HepG2 (cell line): ENCODE results near the gene MCMBP. TPM values are rescaled to one million over a fixed set of nuclear protein-coding genes. Genes with fewer than 3 reads are reported as not detected.

Experiments used
- ATAC-seq: fragments of 200-7000 bp; cut with Tn5 transposase; 3 replicates; pipeline ENCODE4 v1.9.1; 2020; ENCODE audit warnings: mild to moderate bottlenecking, moderate library complexity
- BruUV-seq: library from RNA; stranded (reverse); fragments of 400-500 nt; replicated peaks from 2 replicates; lab custom pipeline; 2021; lab: Mats Ljungman, UMichigan
- CTCF ChIA-PET: fragments of 300-600 bp; formaldehyde crosslinking; extraction: SDS; loops from one replicate; lab custom pipeline; 2021; ENCODE audit warnings: low total read pairs, inconsistent platforms, low intra/inter-chr PET ratio; lab: Yijun Ruan, JAX
- POLR2A ChIA-PET: fragments of 350-600 bp; sonication (Branson Sonifier 250); formaldehyde crosslinking; loops from one replicate; lab custom pipeline; 2020; ENCODE audit warnings: antibody characterized with exemption, inconsistent platforms; lab: Yijun Ruan, JAX
- DNase-seq: peaks from one replicate; pipeline ENCODE4 v3.0.0-alpha.2; 2015; ENCODE audit warnings: low spot score
- FAIRE-seq: peaks from 3 replicates; lab custom pipeline; 2011; peaks lifted over from hg19 to GRCh38; lab: Jason Lieb, UNC
- H2AFZ ChIP-seq: one replicate; pipeline ENCODE4 v1.6.1; 2011; ENCODE audit warnings: low read length, inconsistent platforms
- H3K27ac ChIP-seq: fragments of 300-600 bp; 3 replicates; pipeline ENCODE4 v1.8.0; 2011; ENCODE audit warnings: mixed run types, mild to moderate bottlenecking, mixed read lengths, low read length, inconsistent platforms; ENCODE audit not compliant: insufficient read depth; ENCODE audit errors: extremely low read length
- H3K27me3 ChIP-seq, 2 experiments: fragments of 200-600 bp in 1 of 2; 2 replicates in 1 of 2; 3 replicates in 1 of 2; pipeline versions ENCODE4 v1.6.0 to v1.8.0; 2011; ENCODE audit warnings: low read length in 2 of 2, mild to moderate bottlenecking in 2 of 2, moderate library complexity in 2 of 2, inconsistent platforms in 1 of 2; ENCODE audit not compliant: insufficient read depth in 2 of 2, control insufficient read depth in 1 of 2
- H3K36me3 ChIP-seq, 2 experiments: fragments of 200-600 bp in 1 of 2; replicated peaks in 1 of 2; 2 replicates in 1 of 2; 3 replicates in 1 of 2; pipeline versions ENCODE4 v1.5.1 to v1.8.0; 2011; ENCODE audit warnings: low read length in 2 of 2, inconsistent platforms in 1 of 2; ENCODE audit not compliant: insufficient read depth in 2 of 2, control insufficient read depth in 1 of 2
- H3K4me1 ChIP-seq: 2 replicates; pipeline ENCODE4 v1.5.1; 2012; ENCODE audit warnings: low read length, inconsistent platforms; ENCODE audit not compliant: insufficient read depth
- H3K4me2 ChIP-seq: 2 replicates; pipeline ENCODE4 v1.6.0; 2011; ENCODE audit warnings: low read depth, low read length, inconsistent platforms
- H3K4me3 ChIP-seq, 3 experiments: fragments of 200-600 bp in 1 of 3; sonication (generic), shearing (Covaris generic) in 1 of 3; replicated peaks in 1 of 3; 2 replicates each; pipeline ENCODE4 v1.5.1; 2011 to 2016; ENCODE audit warnings: low read length in 3 of 3, inconsistent platforms in 2 of 3, low read depth in 2 of 3, mild to moderate bottlenecking in 2 of 3, control low read depth in 1 of 3, mixed read lengths in 1 of 3; ENCODE audit not compliant: insufficient read depth in 1 of 3
- H3K79me2 ChIP-seq: one replicate; pipeline ENCODE4 v1.6.1; 2011; ENCODE audit warnings: low read length, inconsistent platforms; ENCODE audit not compliant: insufficient read depth
- H3K9ac ChIP-seq: 2 replicates; pipeline ENCODE4 v1.6.0; 2011; ENCODE audit warnings: mild to moderate bottlenecking, low read depth, low read length, inconsistent platforms; ENCODE audit not compliant: insufficient read depth
- H3K9me3 ChIP-seq: 2 replicates; pipeline ENCODE4 v1.5.1; 2012; ENCODE audit warnings: mild to moderate bottlenecking, low read length
- H4K20me1 ChIP-seq: 2 replicates; pipeline ENCODE4 v1.6.0; 2011; ENCODE audit warnings: inconsistent platforms, mild to moderate bottlenecking, low read length, moderate library complexity; ENCODE audit not compliant: insufficient read depth
- ARID2 ChIP-seq: sonication (generic); formaldehyde crosslinking; IDR thresholded peaks from 2 replicates; pipeline ENCODE4 v1.8.1; 2022; ENCODE audit warnings: mild to moderate bottlenecking, missing genetic modification reagents, borderline replicate concordance
- ELF3 ChIP-seq: IDR thresholded peaks from 2 replicates; pipeline ENCODE4 v1.6.1; 2016; ENCODE audit warnings: missing genetic modification reagents, missing compliant biosample characterization
- KDM5A ChIP-seq: fragments of 200-600 bp; sonication (generic); IDR thresholded peaks from 2 replicates; pipeline ENCODE4 v1.7.0; 2018; ENCODE audit warnings: antibody characterized with exemption, mild to moderate bottlenecking, low read length, borderline replicate concordance
- NR2F1 ChIP-seq, 2 experiments: fragments of 450-650 bp in 1 of 2; formaldehyde crosslinking in 1 of 2; IDR thresholded peaks; 2 replicates each; pipeline versions ENCODE4 v1.5.0 to v1.6.1; 2016 to 2020; ENCODE audit warnings: mild to moderate bottlenecking in 1 of 2, missing compliant biosample characterization in 1 of 2, missing genetic modification reagents in 1 of 2, moderate library complexity in 1 of 2
- ZNF354B ChIP-seq: sonication (generic); formaldehyde crosslinking; IDR thresholded peaks from 2 replicates; pipeline ENCODE4 v1.8.0; 2022; ENCODE audit warnings: mild to moderate bottlenecking, missing genetic modification reagents
- ZNF772 ChIP-seq: sonication (generic); formaldehyde crosslinking; IDR thresholded peaks from 2 replicates; pipeline ENCODE4 v1.5.0; 2020; ENCODE audit warnings: mild to moderate bottlenecking, missing genetic modification reagents
- WGBS: methylation state at CpG from one replicate; pipeline ENCODE4 v1.1.6; 2017; ENCODE audit warnings: low lambda C conversion rate; 5-methylcytosine and 5-hydroxymethylcytosine counted together
- in situ Hi-C: cut with HindIII; loops from 2 replicates; pipeline ENCODE4 v1.10.0; 2017; ENCODE audit warnings: low pct_unique_long_range_greater_than_20kb; ENCODE audit not compliant: extremely low pct_ligation_motif_present
- intact Hi-C: fragments of 100-400 bp; cut with micrococcal nuclease; formaldehyde crosslinking; loops from one replicate; pipeline ENCODE4 v1.10.0; 2022; ENCODE audit not compliant: unreplicated experiment
- polyA plus RNA-seq, 8 experiments: library from polyadenylated mRNA; depleted of rRNA in 3 of 8; stranded (reverse) in 7 of 8; unstranded in 1 of 8; fragments of >200 nt; fragmentation: Illumina TruSeq in 4 of 8; extraction: Trizol in 4 of 8; gene quantifications; 2 replicates each; pipeline versions ENCODE4 v1.2.1 to v1.2.3, GENCODE V29; 2011 to 2016; ENCODE audit warnings: low read depth in 4 of 8, missing spikeins in 1 of 8, mixed read lengths in 1 of 8; ENCODE audit not compliant: insufficient read depth in 1 of 8
- total RNA-seq, 5 experiments: library from RNA; depleted of rRNA; stranded (reverse); fragments of >200 nt; fragmentation: Illumina TruSeq; extraction: Trizol; gene quantifications; 2 replicates each; pipeline ENCODE4 v1.2.3, GENCODE V29; 2016; ENCODE audit warnings: low read depth in 1 of 5
- TF ChIP-seq, protein P1 (sequence below): IDR thresholded peaks from 2 replicates; pipeline ENCODE4 v1.6.1; 2012; ENCODE audit warnings: low read length, improper control_type of control experiment

Gene MCMBP
- total and polyA plus RNA-seq, 2 of the 13 experiments (the other 11 are each of a cell fraction or from before 2014, with no cell fraction given) = 35.7 to 62.4 TPM

- no peaks in the 10 kb centered on the region; a peak in 1 of 5 replicates for H3K27me3 ChIP-seq
- FAIRE-seq (no peak), DNase-seq (no peak), ATAC-seq (peak; percentile 17)
- intact Hi-C loops (loop anchor here (2.0 kb wide), 1 partner anchor 20 kb away; the partner anchor contains the start of gene MCMBP), in situ Hi-C loops (no loop called here)
- no peaks in the 10 kb centered on the region for H3K9me3 ChIP-seq
- H3K4me3 ChIP-seq = peak overlapping the region; percentile 81 to 96 (median 87)
- H2AFZ ChIP-seq = no peak overlapping the region
- H3K4me1 ChIP-seq = peaks cover 72% of the 10 kb centered on the region
- peak overlapping the region; percentile 74 for H3K27ac ChIP-seq
- ChIA-PET CTCF (no interaction called here), POLR2A (interaction anchor here (1.0 to 5.7 kb wide), 8 partner anchors 8 to 242 kb away, joined by 3 to 79 read pairs (median 7); partner anchors contain the start of genes BAG3, INPP5F and MCMBP)
- peak overlapping the region; percentile 83 for H3K9ac ChIP-seq
- H3K36me3 ChIP-seq = peaks cover 0 to under 1% of the 10 kb centered on the region in 2 experiments; a peak in 2 of 5 replicates
- TF ChIP-seq ZNF354B (CRISPR knock-in tag) (0 out of 2 replicates have a peak, but pooled peaks have one; percentile 23), ELF3 (no peak; the same call in 1 of the 2 replicates), ARID2 (CRISPR knock-in tag) (peak; percentile 89; the same call in 1 of the 2 replicates), ZNF772 (peak; percentile 28; the same call in 1 of the 2 replicates), KDM5A (peak; percentile 10; the same call in 1 of the 2 replicates), NR2F1 (CRISPR knock-in tag; IDR thresholded peaks at IDR 0.05) (no peak)
- TF ChIP-seq, protein P1, sequence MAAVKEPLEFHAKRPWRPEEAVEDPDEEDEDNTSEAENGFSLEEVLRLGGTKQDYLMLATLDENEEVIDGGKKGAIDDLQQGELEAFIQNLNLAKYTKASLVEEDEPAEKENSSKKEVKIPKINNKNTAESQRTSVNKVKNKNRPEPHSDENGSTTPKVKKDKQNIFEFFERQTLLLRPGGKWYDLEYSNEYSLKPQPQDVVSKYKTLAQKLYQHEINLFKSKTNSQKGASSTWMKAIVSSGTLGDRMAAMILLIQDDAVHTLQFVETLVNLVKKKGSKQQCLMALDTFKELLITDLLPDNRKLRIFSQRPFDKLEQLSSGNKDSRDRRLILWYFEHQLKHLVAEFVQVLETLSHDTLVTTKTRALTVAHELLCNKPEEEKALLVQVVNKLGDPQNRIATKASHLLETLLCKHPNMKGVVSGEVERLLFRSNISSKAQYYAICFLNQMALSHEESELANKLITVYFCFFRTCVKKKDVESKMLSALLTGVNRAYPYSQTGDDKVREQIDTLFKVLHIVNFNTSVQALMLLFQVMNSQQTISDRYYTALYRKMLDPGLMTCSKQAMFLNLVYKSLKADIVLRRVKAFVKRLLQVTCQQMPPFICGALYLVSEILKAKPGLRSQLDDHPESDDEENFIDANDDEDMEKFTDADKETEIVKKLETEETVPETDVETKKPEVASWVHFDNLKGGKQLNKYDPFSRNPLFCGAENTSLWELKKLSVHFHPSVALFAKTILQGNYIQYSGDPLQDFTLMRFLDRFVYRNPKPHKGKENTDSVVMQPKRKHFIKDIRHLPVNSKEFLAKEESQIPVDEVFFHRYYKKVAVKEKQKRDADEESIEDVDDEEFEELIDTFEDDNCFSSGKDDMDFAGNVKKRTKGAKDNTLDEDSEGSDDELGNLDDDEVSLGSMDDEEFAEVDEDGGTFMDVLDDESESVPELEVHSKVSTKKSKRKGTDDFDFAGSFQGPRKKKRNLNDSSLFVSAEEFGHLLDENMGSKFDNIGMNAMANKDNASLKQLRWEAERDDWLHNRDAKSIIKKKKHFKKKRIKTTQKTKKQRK = no peak
- peak overlapping the region; percentile 97 for H3K4me2 ChIP-seq
- BruUV-seq = no TSS peak
- 2% methylated on average over 6 of the region's 9 CpGs for WGBS
- peaks cover 14% of the 10 kb centered on the region for H4K20me1 ChIP-seq
- H3K79me2 ChIP-seq = peaks cover 46% of the 10 kb centered on the region
Observed at GRCh38 chr10:119893074-119893473, 20.4 kb upstream of the MCMBP start.
